OCI-LY1 (cell line): ENCODE results near the gene TEP1.

Source experiments
- CTCF ChIP-seq: fragments of 200-600 bp; sonication (generic), shearing (Covaris generic); IDR thresholded peaks from 2 replicates; pipeline ENCODE4 v1.5.1; 2017; ENCODE audit warnings: mild to moderate bottlenecking, antibody characterized with exemption, low read length, moderate library complexity, mixed read lengths
- EZH2 ChIP-seq: fragments of 200-600 bp; sonication (generic), shearing (Covaris generic); IDR thresholded peaks from 2 replicates; pipeline ENCODE4 v1.8.0; 2017; ENCODE audit warnings: borderline replicate concordance, mixed run types, mild to moderate bottlenecking, antibody characterized with exemption, low read length, moderate library complexity, mixed read lengths

GRCh38 chr14:20460458-20461224 lies 47.3 kb upstream of the TEP1 start:
- TF ChIP-seq CTCF, result no peak
- no peak for TF ChIP-seq EZH2
